Activated CD4-positive, alpha-beta T cell treated with anti-CD3 and anti-CD28 coated beads for 36 hours (primary cell): Measurements from ENCODE around the gene NEDD4L. TPM values are rescaled to one million over a fixed set of nuclear protein-coding genes. Genes with fewer than 3 reads are reported as not detected.

ENCODE experiments used
- ATAC-seq: fragments of 200-7000 bp; cut with Tn5 transposase; one replicate; pipeline ENCODE4 v1.10.0; 2021; ENCODE audit warnings: mild to moderate bottlenecking, moderate library complexity
- CTCF ChIA-PET: fragments of 350-600 bp; sonication (Branson Sonifier 250); formaldehyde crosslinking; loops from one replicate; lab custom pipeline; 2021; ENCODE audit warnings: antibody characterized with exemption; lab: Charles Lee
- POLR2A ChIA-PET: fragments of 350-600 bp; sonication (Branson Sonifier 250); formaldehyde crosslinking; loops from one replicate; lab custom pipeline; 2021; ENCODE audit warnings: antibody characterized with exemption, inconsistent platforms; lab: Charles Lee
- DNase-seq: peaks from one replicate; pipeline ENCODE4 v3.0.0-alpha.2; 2020
- H3K27ac Mint-ChIP-seq: one replicate; pipeline ENCODE4 v1.8.0; 2021; ENCODE audit warnings: mixed read lengths
- H3K27me3 Mint-ChIP-seq: one replicate; pipeline ENCODE4 v1.8.0; 2021; ENCODE audit warnings: mixed read lengths
- H3K36me3 Mint-ChIP-seq: one replicate; pipeline ENCODE4 v1.8.0; 2021; ENCODE audit warnings: low read depth, mixed read lengths
- H3K4me1 Mint-ChIP-seq: one replicate; pipeline ENCODE4 v1.8.0; 2021; ENCODE audit warnings: mixed read lengths
- H3K4me3 Mint-ChIP-seq: one replicate; pipeline ENCODE4 v1.8.0; 2021; ENCODE audit warnings: mild to moderate bottlenecking, moderate library complexity, mixed read lengths
- H3K9me3 Mint-ChIP-seq: one replicate; pipeline ENCODE4 v1.8.0; 2021; ENCODE audit warnings: low read depth, mixed read lengths
- intact Hi-C, 2 experiments: fragments of 100-400 bp; cut with DNase I in 1 of 2; cut with micrococcal nuclease in 1 of 2; formaldehyde crosslinking; loops; one replicate each; pipeline versions ENCODE4 v1.14.2 to v1.15.1; 2022 to 2024; cut with DNase I, micrococcal nuclease
- total RNA-seq, 2 experiments: library from RNA; stranded (reverse); gene quantifications; one replicate each; pipeline ENCODE4 v1.2.3, GENCODE V29; 2021

NEDD4L gene
- total RNA-seq, 2 experiments from 2014 or later = 6.4 to 6.8 TPM

DNA sequence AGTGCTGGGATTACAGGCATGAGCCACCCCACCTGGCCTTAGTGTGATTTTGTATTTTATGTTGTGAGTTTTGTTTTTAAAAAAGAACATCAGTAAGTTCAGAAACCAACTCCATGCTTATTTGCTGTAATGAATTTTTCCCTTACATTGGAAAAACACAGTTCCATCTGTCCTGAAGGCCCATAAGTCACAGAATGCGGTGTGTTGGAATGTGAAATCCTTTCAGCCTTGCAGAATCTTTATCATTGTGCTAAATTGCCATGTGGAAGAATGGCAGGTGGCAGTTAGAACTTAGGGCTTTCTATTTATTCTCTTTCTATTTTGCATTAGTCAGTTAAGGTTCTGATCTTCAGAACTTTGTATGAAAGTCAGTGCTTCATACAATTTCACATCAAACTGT, 52.6 kb downstream of the NEDD4L start:
- no peak for DNase-seq
- Mint-ChIP-seq H3K4me3 (no peak overlapping the region), H3K36me3 (no peaks in the 10 kb centered on the region), H3K27ac (no peak overlapping the region), H3K27me3 (no peaks in the 10 kb centered on the region), H3K9me3 (no peaks in the 10 kb centered on the region), H3K4me1 (no peaks in the 10 kb centered on the region)
- CTCF ChIA-PET = no interaction called here
- POLR2A ChIA-PET = no interaction called here
- no peak for ATAC-seq
- intact Hi-C loops = no loop called here

DNA sequence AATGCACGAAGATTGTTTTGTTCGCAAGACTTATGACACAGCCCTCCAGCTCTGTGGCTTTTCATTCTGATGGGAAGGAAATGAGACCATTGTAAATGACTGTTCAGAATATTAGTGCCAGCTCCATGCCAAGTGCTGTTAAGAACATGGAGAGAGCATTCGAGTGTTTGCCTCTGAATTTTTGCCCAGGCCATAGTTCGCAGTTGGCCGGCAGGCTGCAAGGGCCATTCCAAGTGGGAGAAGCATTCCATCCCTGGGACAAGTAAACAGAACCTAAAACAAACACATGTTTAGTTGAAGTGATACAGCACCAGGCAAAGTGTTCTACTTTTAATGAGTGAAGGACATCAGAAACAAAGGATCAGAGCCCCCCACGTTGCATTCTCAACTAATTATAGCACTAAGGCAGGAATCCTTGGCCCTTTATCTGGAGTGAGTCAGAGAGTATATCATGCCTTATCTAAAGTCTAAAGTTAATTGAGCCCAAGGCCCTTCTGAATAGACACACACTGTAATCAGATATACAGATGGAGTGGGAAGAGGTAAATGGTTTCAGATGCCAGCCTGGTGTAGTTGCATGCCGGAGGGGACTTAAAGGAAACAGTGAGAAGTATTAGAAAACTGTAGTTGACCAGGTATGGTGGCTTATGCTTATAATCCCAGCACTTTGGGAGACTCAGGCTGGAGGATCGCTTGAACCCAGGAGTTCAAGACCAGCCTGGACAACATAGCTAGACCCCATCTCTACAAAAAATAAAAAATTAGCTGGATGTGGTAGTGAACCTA, 53.3 kb downstream of the NEDD4L start:
- no peaks in the 10 kb centered on the region for H3K9me3 Mint-ChIP-seq
- no peaks in the 10 kb centered on the region for H3K36me3 Mint-ChIP-seq
- POLR2A ChIA-PET = no interaction called here
- ATAC-seq (no peak), DNase-seq (no peak)
- intact Hi-C loops = no loop called here
- no peaks in the 10 kb centered on the region for H3K27me3 Mint-ChIP-seq
- no peak overlapping the region for H3K4me3 Mint-ChIP-seq
- H3K4me1 Mint-ChIP-seq = no peaks in the 10 kb centered on the region
- H3K27ac Mint-ChIP-seq = no peak overlapping the region
- CTCF ChIA-PET = no interaction called here

DNA sequence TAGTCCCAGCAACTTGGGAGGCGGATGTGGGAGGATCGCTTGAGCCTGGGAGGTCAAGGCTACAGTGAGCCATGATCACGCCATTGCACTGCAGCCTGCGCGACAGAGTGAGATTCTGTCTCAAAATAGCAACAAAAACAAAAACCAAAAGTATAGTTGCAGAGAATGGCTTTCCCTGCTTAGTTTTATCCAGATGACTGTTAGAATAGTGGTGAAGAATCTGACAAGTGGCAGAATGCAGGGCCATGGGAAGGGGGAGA, 53.8 kb downstream of the NEDD4L start:
- no peak overlapping the region for H3K4me3 Mint-ChIP-seq
- no peak for DNase-seq
- no peak for ATAC-seq
- no peaks in the 10 kb centered on the region for H3K4me1 Mint-ChIP-seq
- no peaks in the 10 kb centered on the region for H3K27me3 Mint-ChIP-seq
- ChIA-PET CTCF (no interaction called here), POLR2A (no interaction called here)
- H3K9me3 Mint-ChIP-seq = no peaks in the 10 kb centered on the region
- H3K36me3 Mint-ChIP-seq = no peaks in the 10 kb centered on the region
- intact Hi-C loops = no loop called here
- no peak overlapping the region for H3K27ac Mint-ChIP-seq

DNA sequence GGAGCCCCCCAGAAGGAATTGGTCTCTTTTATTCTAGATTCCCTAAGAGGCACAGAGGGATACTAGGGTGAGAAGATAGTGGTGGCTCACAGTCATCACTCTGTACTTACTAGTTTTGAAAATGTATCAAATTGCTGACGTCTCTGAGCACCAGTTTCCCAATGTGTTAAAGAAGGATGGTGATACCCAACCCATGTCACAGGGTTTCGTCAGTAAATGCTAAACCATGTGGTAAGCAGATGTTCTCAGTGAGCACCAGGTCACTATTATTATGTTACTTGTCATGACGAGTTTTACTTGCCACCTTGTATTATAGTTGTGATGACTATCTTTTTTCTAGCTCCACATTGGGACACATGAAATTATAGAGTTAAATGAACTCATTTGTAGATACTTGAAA, 54.7 kb downstream of the NEDD4L start:
- H3K4me3 Mint-ChIP-seq = no peak overlapping the region

DNA sequence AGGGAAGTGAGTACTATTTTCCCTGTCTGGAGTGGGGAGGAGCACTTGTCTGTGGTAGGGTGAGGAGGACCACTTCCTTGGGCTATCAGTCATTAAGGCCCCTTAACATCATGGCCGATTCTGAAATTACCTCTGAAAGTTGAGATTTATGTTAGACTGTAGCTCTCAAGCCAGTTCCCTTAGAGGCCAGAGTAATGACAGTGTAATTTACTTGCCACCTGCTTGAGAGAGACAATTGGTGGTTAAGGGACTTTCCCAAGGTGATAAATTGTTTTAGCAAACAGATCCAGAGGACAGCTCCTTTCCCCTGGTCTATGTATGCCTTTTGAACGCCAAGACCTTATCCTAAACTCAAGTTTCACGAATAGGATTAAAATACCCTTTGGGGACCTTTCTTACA, 56.1 kb downstream of the NEDD4L start:
- POLR2A ChIA-PET = no interaction called here
- DNase-seq (no peak), ATAC-seq (no peak)
- CTCF ChIA-PET = interaction anchor here (0.9 kb wide), 1 partner anchor 22 kb away, joined by 3 read pairs; no protein-coding TSS in a partner anchor
- Mint-ChIP-seq H3K9me3 (no peaks in the 10 kb centered on the region), H3K4me1 (peaks cover 2% of the 10 kb centered on the region), H3K27ac (no peak overlapping the region), H3K27me3 (peaks cover 14% of the 10 kb centered on the region), H3K36me3 (no peaks in the 10 kb centered on the region), H3K4me3 (no peak overlapping the region)
- intact Hi-C loops = no loop called here

More for the DNA sequence above, 54.7 kb downstream of the NEDD4L start:
- H3K27me3 Mint-ChIP-seq = peaks cover 4% of the 10 kb centered on the region
- H3K36me3 Mint-ChIP-seq = no peaks in the 10 kb centered on the region
- DNase-seq (no peak), ATAC-seq (no peak)
- H3K4me1 Mint-ChIP-seq = no peaks in the 10 kb centered on the region
- ChIA-PET CTCF (interaction anchor here (0.7 kb wide), 2 partner anchors 23 to 77 kb away, joined by 3 to 4 read pairs; no protein-coding TSS in a partner anchor), POLR2A (no interaction called here)
- H3K9me3 Mint-ChIP-seq = no peaks in the 10 kb centered on the region
- no peak overlapping the region for H3K27ac Mint-ChIP-seq
- intact Hi-C loops = no loop called here

DNA sequence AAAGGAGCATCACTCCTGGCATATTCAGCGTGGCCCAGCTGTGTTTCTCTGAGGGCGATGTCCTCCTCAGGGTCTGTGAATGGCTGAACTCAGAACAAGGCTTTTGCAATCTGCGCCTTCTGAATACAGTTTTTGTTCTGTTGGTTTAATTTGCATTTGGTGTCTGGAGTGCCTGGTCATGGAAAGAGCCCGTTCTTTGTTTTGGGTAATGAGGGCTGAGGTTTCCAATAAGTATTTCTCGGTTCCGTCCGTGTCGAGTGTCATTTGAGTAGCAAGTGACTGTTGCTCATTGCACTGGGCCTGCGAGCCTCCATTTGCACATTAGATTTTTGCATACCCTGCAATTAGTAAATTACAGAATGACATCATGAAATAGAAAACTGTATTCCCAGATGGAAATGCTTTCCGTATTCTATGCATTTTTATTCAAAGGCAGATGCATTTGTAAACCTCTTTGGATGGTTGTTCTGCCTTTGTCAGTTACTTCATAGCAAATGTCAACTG, 57.3 kb downstream of the NEDD4L start:
- Mint-ChIP-seq H3K4me1 (peaks cover 2% of the 10 kb centered on the region), H3K27me3 (peaks cover 14% of the 10 kb centered on the region), H3K9me3 (no peaks in the 10 kb centered on the region), H3K4me3 (no peak overlapping the region), H3K36me3 (no peaks in the 10 kb centered on the region), H3K27ac (no peak overlapping the region)
- intact Hi-C loops = no loop called here
- POLR2A ChIA-PET = no interaction called here
- no peak for ATAC-seq
- no peak for DNase-seq
- CTCF ChIA-PET = no interaction called here

DNA sequence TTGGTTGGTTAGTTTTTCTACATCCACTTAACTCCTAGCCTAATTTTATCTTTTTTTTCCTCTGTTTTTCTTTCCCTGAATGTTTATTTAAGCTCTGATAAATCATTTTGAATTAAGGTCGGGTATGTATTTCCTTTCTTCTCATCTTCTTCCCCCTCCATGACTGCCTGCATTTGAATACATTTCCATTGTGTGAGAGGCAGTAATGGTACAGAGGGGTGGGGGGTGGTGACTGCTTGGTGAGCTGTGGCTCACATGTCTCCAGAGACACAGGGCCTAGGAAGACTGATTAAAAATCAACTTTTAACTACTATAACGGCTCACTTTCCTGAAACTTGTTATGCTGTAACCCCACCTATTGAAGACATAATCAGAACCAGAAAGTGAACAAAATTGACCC, 58.0 kb downstream of the NEDD4L start:
- intact Hi-C loops = no loop called here
- ATAC-seq (no peak), DNase-seq (no peak)
- ChIA-PET POLR2A (no interaction called here), CTCF (no interaction called here)
- Mint-ChIP-seq H3K27me3 (peaks cover 14% of the 10 kb centered on the region), H3K27ac (no peak overlapping the region), H3K9me3 (no peaks in the 10 kb centered on the region), H3K36me3 (no peaks in the 10 kb centered on the region), H3K4me1 (peaks cover 2% of the 10 kb centered on the region), H3K4me3 (no peak overlapping the region)

DNA sequence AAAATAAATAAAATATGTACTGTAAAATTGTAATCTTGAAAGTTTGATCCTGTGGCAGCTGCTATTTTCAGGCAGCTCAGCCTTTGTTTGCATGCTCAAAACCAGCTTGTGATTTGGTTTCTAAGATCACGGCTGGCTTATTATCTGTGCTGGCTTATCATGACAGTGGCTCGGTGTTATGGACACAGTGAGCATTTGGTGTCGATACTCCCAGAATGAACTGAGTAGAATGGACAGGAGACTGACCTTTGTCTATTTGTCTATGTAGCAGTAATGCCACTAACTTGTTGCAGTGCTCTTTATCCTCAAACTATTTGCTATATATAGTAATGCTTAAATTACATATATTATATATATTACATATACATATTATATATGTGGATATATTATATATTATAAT, 58.8 kb downstream of the NEDD4L start:
- ChIA-PET CTCF (interaction anchor here (0.9 to 1.3 kb wide), 2 partner anchors 13 to 19 kb away, joined by 3 to 4 read pairs; no protein-coding TSS in a partner anchor), POLR2A (no interaction called here)
- no peaks in the 10 kb centered on the region for H3K36me3 Mint-ChIP-seq
- peaks cover 2% of the 10 kb centered on the region for H3K4me1 Mint-ChIP-seq
- DNase-seq = no peak
- peaks cover 16% of the 10 kb centered on the region for H3K27me3 Mint-ChIP-seq
- intact Hi-C loops = no loop called here
- no peaks in the 10 kb centered on the region for H3K9me3 Mint-ChIP-seq
- H3K27ac Mint-ChIP-seq = no peak overlapping the region
- H3K4me3 Mint-ChIP-seq = no peak overlapping the region
- ATAC-seq = no peak

DNA sequence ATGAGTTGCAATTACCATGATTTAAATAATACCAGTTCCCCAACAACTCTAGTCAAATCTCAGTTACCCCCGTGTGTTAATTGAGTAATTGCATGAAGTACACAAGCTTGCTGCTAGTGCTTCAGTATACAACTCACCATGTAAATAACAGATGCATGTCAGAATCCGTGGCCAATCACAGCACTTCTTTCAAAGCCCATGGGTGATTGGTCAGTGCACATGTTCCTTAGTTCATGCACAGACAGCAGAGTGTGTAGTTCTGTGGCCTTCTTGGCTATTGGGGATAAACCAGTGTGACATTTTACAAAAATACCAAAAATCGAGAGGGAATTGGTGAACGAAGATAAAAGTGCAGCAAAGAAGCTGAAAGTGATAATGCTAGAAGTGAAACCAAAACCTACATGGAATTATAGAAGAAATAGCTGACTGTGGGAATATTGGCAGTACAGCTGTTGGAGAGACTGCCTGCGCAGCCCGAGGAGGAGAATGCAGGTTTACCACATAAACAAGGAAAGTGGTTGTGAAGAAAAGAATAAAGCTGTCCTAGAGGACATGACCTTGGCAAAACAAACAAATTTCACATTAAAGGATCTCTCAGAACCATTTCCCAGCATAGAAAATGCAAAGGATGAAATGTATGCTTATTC, 59.4 kb downstream of the NEDD4L start:
- POLR2A ChIA-PET = no interaction called here
- H3K4me1 Mint-ChIP-seq = peaks cover 2% of the 10 kb centered on the region
- CTCF ChIA-PET = interaction anchor here (0.9 to 1.3 kb wide), 2 partner anchors 12 to 18 kb away, joined by 3 to 4 read pairs; no protein-coding TSS in a partner anchor
- peaks cover 16% of the 10 kb centered on the region for H3K27me3 Mint-ChIP-seq
- H3K4me3 Mint-ChIP-seq = no peak overlapping the region
- no peaks in the 10 kb centered on the region for H3K36me3 Mint-ChIP-seq
- intact Hi-C loops = no loop called here
- H3K9me3 Mint-ChIP-seq = no peaks in the 10 kb centered on the region
- ATAC-seq (no peak), DNase-seq (no peak)
- no peak overlapping the region for H3K27ac Mint-ChIP-seq

DNA sequence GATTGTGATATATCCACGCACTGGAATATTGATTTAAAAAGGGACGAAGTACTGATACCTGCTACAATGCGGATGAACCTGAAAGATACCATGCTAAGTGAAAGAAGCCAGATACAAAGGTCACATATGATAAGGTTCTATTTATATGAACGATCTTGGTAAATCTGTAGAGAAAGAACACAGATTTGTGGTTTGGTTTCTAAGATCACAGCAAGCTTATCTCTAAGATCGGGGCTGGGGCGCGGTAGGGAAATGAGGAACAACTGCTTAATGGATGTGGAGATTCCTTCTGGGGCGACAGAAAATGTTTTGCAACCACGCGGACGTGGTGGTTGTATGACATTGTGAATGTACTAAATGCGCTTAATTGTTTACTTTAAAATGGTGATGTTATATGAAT, 60.1 kb downstream of the NEDD4L start:
- Mint-ChIP-seq H3K36me3 (no peaks in the 10 kb centered on the region), H3K9me3 (no peaks in the 10 kb centered on the region), H3K4me1 (peaks cover 2% of the 10 kb centered on the region), H3K27me3 (peaks cover 16% of the 10 kb centered on the region), H3K27ac (no peak overlapping the region), H3K4me3 (no peak overlapping the region)
- ChIA-PET CTCF (no interaction called here), POLR2A (no interaction called here)
- ATAC-seq (no peak), DNase-seq (no peak)
- intact Hi-C loops = no loop called here

DNA sequence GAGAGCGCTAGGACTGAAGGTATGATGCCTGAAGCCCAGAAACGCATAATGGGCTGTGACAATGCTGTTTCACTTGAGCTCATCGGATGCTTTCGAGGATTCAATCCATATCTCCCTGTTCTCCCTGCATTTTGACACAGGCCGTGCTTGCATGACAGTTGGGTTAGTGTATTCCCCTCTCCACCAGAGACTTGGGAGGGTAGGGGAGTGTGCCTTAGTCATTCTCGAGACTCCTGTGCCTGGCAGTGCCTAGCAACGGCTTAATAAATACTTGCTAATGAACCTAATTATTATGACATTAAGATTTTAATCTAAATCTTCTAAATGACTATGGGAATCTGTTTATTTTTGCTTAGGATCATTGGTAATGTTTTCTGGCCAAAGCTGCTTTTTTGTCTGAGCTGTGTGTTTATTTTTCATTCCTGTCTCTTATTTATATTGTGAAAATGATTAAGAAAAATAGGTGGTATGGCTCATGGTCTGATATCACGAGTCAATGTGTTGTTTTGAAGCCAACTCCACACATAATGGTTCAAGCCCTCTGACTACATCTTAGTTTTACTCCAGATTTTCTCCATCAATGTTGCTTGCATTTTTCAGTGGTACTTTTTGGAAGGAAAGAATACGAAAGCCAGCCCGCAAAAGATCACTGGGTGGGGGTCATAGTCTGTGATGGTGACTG, 61.3 kb downstream of the NEDD4L start:
- DNase-seq = no peak
- H3K9me3 Mint-ChIP-seq = no peaks in the 10 kb centered on the region

More for the DNA sequence above, 61.3 kb downstream of the NEDD4L start:
- peaks cover 2% of the 10 kb centered on the region for H3K4me1 Mint-ChIP-seq
- no peak for ATAC-seq
- no peaks in the 10 kb centered on the region for H3K36me3 Mint-ChIP-seq
- no peak overlapping the region for H3K4me3 Mint-ChIP-seq
- peaks cover 20% of the 10 kb centered on the region for H3K27me3 Mint-ChIP-seq
- ChIA-PET POLR2A (no interaction called here), CTCF (interaction anchor here (0.6 kb wide), 1 partner anchor 12 kb away, joined by 3 read pairs; no protein-coding TSS in a partner anchor)
- no peak overlapping the region for H3K27ac Mint-ChIP-seq
- intact Hi-C loops = no loop called here
